ENCODE data around the gene LHX8.

DNA sequence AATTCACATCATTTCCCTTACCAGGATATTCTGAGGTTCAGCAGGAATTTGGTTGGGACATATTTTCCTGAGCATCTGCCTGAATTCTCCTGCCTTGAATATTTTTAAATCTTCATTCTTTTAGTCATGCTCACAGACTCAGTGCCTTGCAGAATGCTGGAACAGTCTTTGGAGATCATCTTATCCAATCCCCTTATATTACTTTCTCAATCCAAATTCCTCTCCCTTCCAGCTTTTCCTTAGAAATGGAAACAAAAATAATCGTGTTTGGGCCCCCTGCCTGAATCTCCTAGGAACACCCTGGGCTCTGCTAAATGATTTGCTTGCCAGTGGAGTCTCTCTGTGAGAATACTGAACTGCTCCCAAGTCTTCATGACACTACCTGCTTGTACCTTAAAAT is 38.4 kb downstream of the LHX8 start:
- TF ChIP-seq POLR2A (IDR thresholded peaks at IDR 0.05; ENCODE audit: low read length), result no peak
- TF ChIP-seq, protein P1, sequence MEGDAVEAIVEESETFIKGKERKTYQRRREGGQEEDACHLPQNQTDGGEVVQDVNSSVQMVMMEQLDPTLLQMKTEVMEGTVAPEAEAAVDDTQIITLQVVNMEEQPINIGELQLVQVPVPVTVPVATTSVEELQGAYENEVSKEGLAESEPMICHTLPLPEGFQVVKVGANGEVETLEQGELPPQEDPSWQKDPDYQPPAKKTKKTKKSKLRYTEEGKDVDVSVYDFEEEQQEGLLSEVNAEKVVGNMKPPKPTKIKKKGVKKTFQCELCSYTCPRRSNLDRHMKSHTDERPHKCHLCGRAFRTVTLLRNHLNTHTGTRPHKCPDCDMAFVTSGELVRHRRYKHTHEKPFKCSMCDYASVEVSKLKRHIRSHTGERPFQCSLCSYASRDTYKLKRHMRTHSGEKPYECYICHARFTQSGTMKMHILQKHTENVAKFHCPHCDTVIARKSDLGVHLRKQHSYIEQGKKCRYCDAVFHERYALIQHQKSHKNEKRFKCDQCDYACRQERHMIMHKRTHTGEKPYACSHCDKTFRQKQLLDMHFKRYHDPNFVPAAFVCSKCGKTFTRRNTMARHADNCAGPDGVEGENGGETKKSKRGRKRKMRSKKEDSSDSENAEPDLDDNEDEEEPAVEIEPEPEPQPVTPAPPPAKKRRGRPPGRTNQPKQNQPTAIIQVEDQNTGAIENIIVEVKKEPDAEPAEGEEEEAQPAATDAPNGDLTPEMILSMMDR (IDR thresholded peaks at IDR 0.05), result no peak
- no peak for TF ChIP-seq EP300 (IDR thresholded peaks at IDR 0.05)
- TF ChIP-seq EHMT2 (IDR thresholded peaks at IDR 0.05; ENCODE audit: low read depth), result no peak
- TF ChIP-seq SMC3 (IDR thresholded peaks at IDR 0.05), result no peak
- TF ChIP-seq CBX2 (IDR thresholded peaks at IDR 0.05; ENCODE audit: borderline replicate concordance, low read depth), result no peak
- TF ChIP-seq ESRRA (IDR thresholded peaks at IDR 0.05; ENCODE audit: borderline replicate concordance, low read length), result no peak
- no peak for TF ChIP-seq PHF8 (IDR thresholded peaks at IDR 0.05; ENCODE audit: borderline replicate concordance, low read depth)
- TF ChIP-seq BHLHE40 (IDR thresholded peaks at IDR 0.05; ENCODE audit: low read depth, low read length), result no peak
- TF ChIP-seq, protein P2, sequence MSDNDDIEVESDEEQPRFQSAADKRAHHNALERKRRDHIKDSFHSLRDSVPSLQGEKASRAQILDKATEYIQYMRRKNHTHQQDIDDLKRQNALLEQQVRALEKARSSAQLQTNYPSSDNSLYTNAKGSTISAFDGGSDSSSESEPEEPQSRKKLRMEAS (IDR thresholded peaks at IDR 0.05), result no peak

All from A549 (cell line).